HG03558 (cell line): Measurements from ENCODE around the gene FGD6.
"Not testable (repeated sequence)": the region's sequence is repeated elsewhere in the genome, so short reads cannot be mapped to it uniquely, and the experiment has no call there.

ENCODE experiments used
- ATAC-seq: cut with Tn5 transposase; IDR thresholded peaks from one replicate; pipeline ENCODE4 v1.9.1; 2021; ENCODE audit warnings: moderate number of reproducible peaks; ENCODE audit not compliant: unreplicated experiment; ENCODE audit errors: extremely low read depth

The FGD6 gene

GRCh38 chr12:95237315-95237714 is 20.0 kb upstream of the FGD6 start:
- ATAC-seq, result no peak

- ATAC-seq, result not testable (repeated sequence)
Observed at GRCh38 chr12:95235621-95236020, 18.4 kb upstream of the FGD6 start.

- ATAC-seq, result not testable (repeated sequence)
Observed at GRCh38 chr12:95234187-95234586, 16.9 kb upstream of the FGD6 start.

GRCh38 chr12:95231190-95231589 is 13.9 kb upstream of the FGD6 start:
- ATAC-seq, result no peak

- no peak for ATAC-seq
Observed at GRCh38 chr12:95230313-95230712, 13.0 kb upstream of the FGD6 start.

GRCh38 chr12:95229636-95230035 is 12.4 kb upstream of the FGD6 start:
- ATAC-seq, result no peak

GRCh38 chr12:95228617-95229016 is 11.3 kb upstream of the FGD6 start:
- ATAC-seq, result no peak

- no peak for ATAC-seq
Observed at GRCh38 chr12:95227818-95228356, 10.6 kb upstream of the FGD6 start.

GRCh38 chr12:95225645-95226212 is 8.5 kb upstream of the FGD6 start:
- no peak for ATAC-seq

GRCh38 chr12:95224202-95225170 is 7.2 kb upstream of the FGD6 start:
- ATAC-seq, result no peak

GRCh38 chr12:95220726-95221125 is 3.5 kb upstream of the FGD6 start:
- ATAC-seq, result no peak

- no peak for ATAC-seq
Observed at GRCh38 chr12:95220190-95220589, 2.9 kb upstream of the FGD6 start.

GRCh38 chr12:95218150-95219133 is 1.2 kb upstream of the FGD6 start:
- no peak for ATAC-seq

GRCh38 chr12:95216711-95217376 is 423 bp downstream of the FGD6 start:
- peak; percentile 8 for ATAC-seq

- no peak for ATAC-seq
Observed at GRCh38 chr12:95215949-95216348, 1.3 kb downstream of the FGD6 start.

- ATAC-seq, result no peak
Observed at GRCh38 chr12:95214466-95214865, 2.8 kb downstream of the FGD6 start.

- no peak for ATAC-seq
Observed at GRCh38 chr12:95213928-95214327, 3.3 kb downstream of the FGD6 start.

- ATAC-seq, result no peak
Observed at GRCh38 chr12:95213119-95213518, 4.1 kb downstream of the FGD6 start.

GRCh38 chr12:95212586-95212985 is 4.7 kb downstream of the FGD6 start:
- no peak for ATAC-seq

- no peak for ATAC-seq
Observed at GRCh38 chr12:95208678-95209077, 8.6 kb downstream of the FGD6 start.
